GM21526 (cell line): Measurements from ENCODE around the gene KLF9.

Experiments used
- ATAC-seq: cut with Tn5 transposase; IDR thresholded peaks from one replicate; pipeline ENCODE4 v1.9.1; 2021; ENCODE audit warnings: moderate library complexity; ENCODE audit not compliant: unreplicated experiment, low FRiP score

KLF9 gene

GRCh38 chr9:70422371-70423043 is 8.1 kb upstream of the KLF9 start:
- ATAC-seq, result no peak

GRCh38 chr9:70421272-70422180 is 7.1 kb upstream of the KLF9 start:
- no peak for ATAC-seq

GRCh38 chr9:70420441-70421271 is 6.2 kb upstream of the KLF9 start:
- ATAC-seq, result peak; percentile 1

- ATAC-seq, result peak; percentile 44
Measured at GRCh38 chr9:70419556-70420440, 5.3 kb upstream of the KLF9 start.

DNA sequence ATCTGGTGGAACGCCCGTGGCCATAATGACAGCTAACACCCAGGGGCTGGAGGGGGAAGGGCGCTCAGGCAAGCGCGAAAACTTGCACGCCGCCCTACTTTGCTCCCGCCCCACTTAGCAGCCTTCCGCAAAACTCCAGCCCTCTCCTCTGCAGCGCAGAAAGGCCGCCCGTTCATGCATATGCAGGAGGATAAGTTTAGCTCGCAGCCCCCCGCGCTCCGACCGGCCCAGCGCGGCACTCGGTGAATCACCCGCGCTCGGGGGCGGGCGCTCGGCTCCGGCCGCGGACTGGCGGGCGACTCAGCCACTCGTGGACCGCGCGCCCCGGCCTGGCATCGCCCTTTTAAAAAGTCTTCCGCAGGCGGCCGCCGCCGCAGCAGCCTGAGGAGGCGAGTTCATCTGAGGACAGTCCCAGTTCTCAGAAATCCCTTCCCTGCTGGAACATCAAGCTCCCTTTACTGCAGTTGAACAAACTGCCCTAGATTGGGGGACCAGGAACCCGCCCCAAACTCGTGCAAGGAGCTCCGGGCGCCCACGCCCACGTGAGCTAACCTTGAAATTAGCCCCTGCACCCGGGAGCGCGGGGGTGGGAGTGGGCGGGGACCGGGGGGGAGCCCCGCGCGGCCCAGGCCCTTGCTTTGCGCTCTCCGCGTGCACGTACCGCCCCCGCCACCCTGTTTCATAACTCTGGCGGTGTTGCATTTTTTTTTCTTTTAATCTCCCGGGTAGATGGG is 4.5 kb upstream of the KLF9 start:
- peak; percentile 49 for ATAC-seq

GRCh38 chr9:70415476-70415875 is 1.0 kb upstream of the KLF9 start:
- no peak for ATAC-seq

GRCh38 chr9:70415041-70415440 is 584 bp upstream of the KLF9 start:
- no peak for ATAC-seq

GRCh38 chr9:70413464-70413798 is 1.0 kb downstream of the KLF9 start:
- ATAC-seq, result peak; percentile 16

DNA sequence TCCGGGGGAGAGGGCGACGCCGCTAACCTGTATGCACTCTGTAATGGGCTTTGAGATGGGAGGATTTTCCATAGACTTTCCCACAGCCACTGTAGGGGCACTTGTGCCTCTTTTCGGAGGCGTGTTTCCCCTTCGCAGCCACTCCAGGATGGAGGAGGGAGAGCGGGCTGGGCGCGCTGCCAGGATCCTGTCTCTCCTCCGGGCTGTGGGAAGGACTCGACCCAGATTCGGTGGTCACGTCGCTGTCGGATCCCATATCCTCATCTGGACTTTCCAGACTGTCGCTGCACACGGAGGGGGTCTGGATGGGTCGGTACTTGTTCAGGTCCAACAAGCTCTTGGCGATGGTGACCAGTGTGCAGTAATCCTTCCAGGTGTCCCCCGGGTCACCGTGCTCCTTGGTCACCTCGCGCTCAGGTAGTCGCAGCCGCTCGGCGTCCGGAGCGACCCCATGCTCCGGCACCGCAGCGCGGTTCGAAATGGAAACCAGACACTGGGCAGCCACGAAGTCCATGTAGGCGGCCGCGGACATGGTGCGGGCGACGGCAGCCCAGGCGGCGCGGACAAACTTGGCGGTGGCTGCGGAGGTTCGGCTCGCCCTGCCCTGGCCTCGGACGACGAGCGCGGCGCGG is 1.5 kb downstream of the KLF9 start:
- no peak for ATAC-seq

DNA sequence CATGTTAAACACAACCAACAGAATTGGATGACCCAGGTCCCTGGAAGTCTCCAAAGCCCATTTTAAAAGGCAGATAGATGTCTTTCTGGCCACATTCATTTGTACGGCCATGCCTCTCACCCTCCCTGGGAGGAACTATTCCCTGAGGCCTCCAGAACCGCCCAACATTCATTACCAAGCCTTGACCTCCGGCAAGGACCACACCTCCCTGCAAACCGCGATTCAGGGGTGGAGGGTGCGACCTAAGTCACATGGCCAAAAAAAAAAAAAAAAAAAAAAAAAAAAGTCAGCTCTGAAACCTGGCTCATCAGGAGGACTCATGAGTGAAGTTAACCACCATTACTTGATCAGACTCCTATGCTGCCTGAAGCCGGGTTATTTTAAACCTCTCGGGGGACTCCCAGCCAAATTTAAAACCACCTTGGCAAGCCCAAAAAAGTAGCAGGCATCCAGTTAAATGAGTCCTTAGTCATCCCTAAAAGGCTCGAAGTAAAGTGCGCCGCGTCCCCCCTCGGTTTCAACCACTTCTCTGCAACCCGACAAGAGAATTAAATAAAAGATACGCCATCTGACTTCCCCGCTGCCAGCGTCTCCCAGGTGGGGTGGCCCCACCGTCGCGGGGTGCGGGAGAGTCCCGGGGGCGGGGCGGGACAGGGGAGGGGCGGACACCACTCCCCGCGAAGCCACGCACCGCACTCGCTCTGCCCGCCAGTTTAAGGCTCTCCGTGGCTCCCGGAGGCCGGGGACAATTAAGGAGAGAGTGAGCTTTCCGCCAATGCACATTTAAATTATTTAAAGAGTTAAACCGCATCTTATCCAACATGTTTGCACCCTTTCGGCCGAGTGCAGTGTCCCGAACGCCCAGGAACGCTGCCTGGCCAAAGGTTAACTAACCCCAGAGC is 2.3 kb downstream of the KLF9 start:
- no peak for ATAC-seq

DNA sequence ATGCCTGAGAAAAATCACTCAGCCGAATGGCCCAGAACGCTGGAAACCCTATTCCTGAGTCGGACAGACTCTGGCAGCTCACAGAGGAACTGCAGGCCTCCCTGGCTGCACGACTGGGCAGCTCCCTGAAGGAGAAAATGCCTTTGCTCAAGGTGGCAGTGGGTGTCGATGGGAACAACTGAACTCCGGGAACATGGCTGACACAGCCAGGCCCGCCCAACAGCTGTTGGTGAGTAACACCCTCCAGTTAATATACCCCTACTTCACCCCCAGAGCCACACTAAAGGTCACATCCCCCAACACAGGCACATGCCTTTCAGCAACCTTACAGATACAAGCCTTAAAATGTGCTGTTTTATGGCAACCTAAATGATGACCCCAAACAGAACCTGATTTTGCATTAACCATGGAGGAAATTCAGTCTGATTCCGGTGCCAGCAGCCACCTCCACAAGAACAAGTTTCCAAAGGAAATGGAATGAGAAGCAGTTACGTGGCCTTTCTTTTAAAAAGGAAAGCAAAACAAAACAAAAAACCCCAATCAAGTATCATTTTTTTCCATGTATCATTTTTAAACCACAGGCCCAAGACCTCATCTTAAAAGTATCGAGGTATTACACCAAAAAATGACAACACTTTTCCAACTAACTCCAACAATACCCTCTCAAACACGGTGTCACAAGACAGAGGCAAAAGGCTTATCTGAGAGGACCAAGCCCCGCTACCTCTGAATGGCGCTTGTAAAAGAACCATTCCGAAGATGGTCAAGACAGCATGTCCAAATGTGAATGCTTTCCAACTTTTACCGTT is 3.1 kb downstream of the KLF9 start:
- no peak for ATAC-seq

- no peak for ATAC-seq
Measured at GRCh38 chr9:70410368-70410767, 4.1 kb downstream of the KLF9 start.

DNA sequence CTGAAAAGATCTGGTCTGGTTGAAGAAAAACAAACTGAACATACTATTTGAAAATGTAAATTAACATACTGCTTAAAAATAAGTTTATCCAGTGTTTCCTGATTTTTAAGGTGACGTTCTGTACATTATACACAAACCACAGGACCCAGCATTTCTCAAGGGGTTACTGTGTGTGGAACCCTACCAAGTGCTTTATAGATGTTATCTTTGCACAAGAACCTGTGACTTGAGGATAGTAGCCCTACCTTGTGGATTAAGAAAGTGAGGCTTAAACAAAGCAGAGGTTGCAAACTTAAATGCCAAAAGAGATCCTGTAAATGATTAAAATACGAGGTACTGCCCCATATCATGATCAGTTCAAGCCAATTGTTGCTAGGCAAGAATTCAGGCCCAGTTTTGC is 4.7 kb downstream of the KLF9 start:
- ATAC-seq, result no peak

DNA sequence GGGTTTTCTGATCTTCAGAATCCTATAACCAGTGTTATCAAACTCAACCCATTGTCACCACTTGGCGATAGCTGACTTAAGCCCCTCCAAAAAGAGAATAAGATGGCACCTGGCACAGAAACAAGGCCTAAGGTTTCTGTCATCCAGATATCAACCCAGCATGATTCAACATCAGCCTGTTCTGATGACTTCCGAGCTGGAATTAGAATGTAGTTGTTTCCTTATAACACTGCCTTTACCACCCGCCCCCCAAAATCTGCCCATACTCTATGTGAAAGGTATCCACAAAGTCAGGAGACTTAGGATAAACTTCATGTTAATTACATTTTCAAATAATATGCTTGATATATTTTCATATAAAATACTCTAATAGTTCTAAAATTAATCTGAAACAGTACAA is 5.2 kb downstream of the KLF9 start:
- ATAC-seq, result no peak

GRCh38 chr9:70408393-70409040 is 5.9 kb downstream of the KLF9 start:
- no peak for ATAC-seq

DNA sequence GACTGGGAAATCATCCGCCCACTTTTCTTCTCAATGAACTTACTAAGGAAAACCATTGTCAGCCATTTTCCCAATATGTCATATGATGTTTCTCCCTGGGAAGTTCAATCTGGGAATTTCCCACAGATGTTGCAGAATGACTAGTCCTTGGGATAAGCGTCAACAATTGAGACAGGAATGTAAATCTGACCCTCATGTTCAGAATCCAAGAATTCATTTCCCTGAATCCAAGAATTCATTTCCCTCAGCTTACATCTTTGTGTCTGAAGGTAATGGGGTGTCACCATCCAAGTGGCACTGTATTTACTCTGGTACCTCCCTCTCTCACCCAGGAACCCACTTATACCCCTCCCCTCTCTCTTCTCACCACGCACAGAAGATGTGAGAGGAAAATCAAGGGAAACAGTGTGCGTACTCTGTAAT is 7.4 kb downstream of the KLF9 start:
- no peak for ATAC-seq

- ATAC-seq, result peak; percentile 52
Measured at GRCh38 chr9:70406434-70406862, 8.0 kb downstream of the KLF9 start.
